ENCODE measurements around the gene RAN.

RAN gene

GRCh38 chr12:130920119-130920703 is 48.3 kb downstream of the RAN start:
- no peak for DNase-seq
- intact Hi-C loops (cut with DNase I), result no loop called here

GRCh38 chr12:130920723-130921381 is 49.0 kb downstream of the RAN start:
- intact Hi-C loops (cut with DNase I), result no loop called here
- DNase-seq, result no peak

- intact Hi-C loops (cut with DNase I), result no loop called here
- DNase-seq, result no peak
Measured at GRCh38 chr12:130922511-130922953, 50.7 kb downstream of the RAN start.

GRCh38 chr12:130924966-130925665 is 53.2 kb downstream of the RAN start:
- intact Hi-C loops (cut with DNase I), result no loop called here
- DNase-seq, result no peak

GRCh38 chr12:130925666-130926015 is 53.8 kb downstream of the RAN start:
- intact Hi-C loops (cut with DNase I), result no loop called here
- peak in 11 of 42 donors; percentile 9 to 44 (median 25) for DNase-seq
